Stimulated activated CD4-positive, alpha-beta T cell treated with anti-CD3 and anti-CD28 coated beads, Interleukin-12 subunit alpha, Interleukin-12 subunit beta, amount 100 ng/mL, for 24 hours (primary cell): ENCODE data around the gene ATP1A4.
"Not testable (repeated sequence)": the region's sequence is repeated elsewhere in the genome, so short reads cannot be mapped to it uniquely, and the experiment has no call there.

Source experiments
- DNase-seq, 2 experiments: peaks; one replicate each; pipeline ENCODE4 v3.0.0-alpha.2; 2020; ENCODE audit warnings: low read depth in 2 of 2

Gene ATP1A4

GRCh38 chr1:160151303-160151702 lies at the start of gene ATP1A4:
TSS of gene ATP1A4 (plus strand) at chr1:160151603. CDS start at chr1:160152041, 438 bp downstream.
- no peak for DNase-seq

GRCh38 chr1:160101717-160102522 lies 49.5 kb upstream of the ATP1A4 start:
- DNase-seq = no peak

- DNase-seq = no peak
These were observed 47.6 kb upstream of the ATP1A4 start for GRCh38 chr1:160103658-160104408.

GRCh38 chr1:160104486-160104885 lies 46.9 kb upstream of the ATP1A4 start:
- DNase-seq = no peak

- no peak for DNase-seq
These were observed 46.2 kb upstream of the ATP1A4 start for GRCh38 chr1:160105155-160105554.

GRCh38 chr1:160107512-160107911 lies 43.9 kb upstream of the ATP1A4 start:
- no peak for DNase-seq

- no peak for DNase-seq
These were observed 42.3 kb upstream of the ATP1A4 start for GRCh38 chr1:160108888-160109662.

- DNase-seq = no peak
These were observed 41.7 kb upstream of the ATP1A4 start for GRCh38 chr1:160109686-160110085.

- DNase-seq = not testable (repeated sequence)
These were observed 39.9 kb upstream of the ATP1A4 start for GRCh38 chr1:160111462-160111861.

- DNase-seq = no peak
These were observed 39.0 kb upstream of the ATP1A4 start for GRCh38 chr1:160112357-160112756.

- no peak for DNase-seq
These were observed 38.0 kb upstream of the ATP1A4 start for GRCh38 chr1:160113407-160113806.

- no peak for DNase-seq
These were observed 37.3 kb upstream of the ATP1A4 start for GRCh38 chr1:160114085-160114484.

GRCh38 chr1:160115545-160116282 lies 35.7 kb upstream of the ATP1A4 start, which contains the start of gene ATP1A2:
TSS of gene ATP1A2 (plus strand) at chr1:160115759. CDS start at chr1:160115862, 103 bp downstream.
- DNase-seq = no peak

- no peak for DNase-seq
These were observed 34.9 kb upstream of the ATP1A4 start for GRCh38 chr1:160116283-160117147.

- no peak for DNase-seq
These were observed 34.1 kb upstream of the ATP1A4 start for GRCh38 chr1:160117300-160117699.

- no peak for DNase-seq
These were observed 33.7 kb upstream of the ATP1A4 start for GRCh38 chr1:160117709-160118183.

GRCh38 chr1:160118928-160119327 lies 32.5 kb upstream of the ATP1A4 start:
- no peak for DNase-seq

GRCh38 chr1:160120797-160121196 lies 30.6 kb upstream of the ATP1A4 start:
- no peak for DNase-seq

GRCh38 chr1:160121388-160121787 lies 30.0 kb upstream of the ATP1A4 start:
- DNase-seq = no peak

- DNase-seq = no peak
These were observed 28.4 kb upstream of the ATP1A4 start for GRCh38 chr1:160122978-160123495.
